H1 (cell line): ENCODE data around the gene AICDA. TPM values are rescaled to one million over a fixed set of nuclear protein-coding genes. Genes with fewer than 3 reads are reported as not detected.

ENCODE experiments used
- CTCF ChIA-PET: fragments of 300-600 bp; sonication (Branson Sonifier 250); formaldehyde crosslinking; loops from one replicate; lab custom pipeline; 2021; ENCODE audit not compliant: partially characterized antibody; lab: Charles Lee
- POLR2A ChIA-PET: fragments of 300-600 bp; sonication (Branson Sonifier 250); formaldehyde crosslinking; loops from one replicate; lab custom pipeline; 2021; ENCODE audit warnings: inconsistent platforms; ENCODE audit not compliant: partially characterized antibody; lab: Charles Lee
- DNase-seq, 2 experiments: peaks; one replicate each; pipeline versions ENCODE4 v3.0.0 to v3.0.0-alpha.2; 2010 to 2022; ENCODE audit warnings: low spot score in 2 of 2, low read depth in 1 of 2, mixed read lengths in 1 of 2
- FAIRE-seq: peaks from 2 replicates; lab custom pipeline; 2011; peaks lifted over from hg19 to GRCh38; lab: Jason Lieb, UNC
- H2AFZ ChIP-seq: 2 replicates; pipeline ENCODE4 v1.8.1; 2012; ENCODE audit warnings: low read length, inconsistent platforms
- H2AK5ac ChIP-seq: 2 replicates; pipeline ENCODE4 v1.6.1; 2013; ENCODE audit warnings: low read depth, low read length
- H2BK120ac ChIP-seq: replicated peaks from 2 replicates; pipeline ENCODE3; 2013; ENCODE audit warnings: low read depth, low read length, inconsistent platforms
- H2BK12ac ChIP-seq: 2 replicates; pipeline ENCODE4 v1.6.1; 2013; ENCODE audit warnings: low read depth, low read length
- H2BK15ac ChIP-seq: 2 replicates; pipeline ENCODE4 v1.6.1; 2013; ENCODE audit warnings: low read length
- H2BK20ac ChIP-seq: 2 replicates; pipeline ENCODE4 v1.6.1; 2013; ENCODE audit warnings: low read length
- H2BK5ac ChIP-seq: 2 replicates; pipeline ENCODE4 v1.6.1; 2013; ENCODE audit warnings: low read depth, low read length
- H3K14ac ChIP-seq: 2 replicates; pipeline ENCODE4 v1.6.1; 2013; ENCODE audit warnings: inconsistent platforms; ENCODE audit not compliant: insufficient read length
- H3K18ac ChIP-seq: 2 replicates; pipeline ENCODE4 v1.6.1; 2013; ENCODE audit warnings: low read length; ENCODE audit errors: extremely low read depth
- H3K23ac ChIP-seq: 2 replicates; pipeline ENCODE4 v1.6.1; 2013; ENCODE audit warnings: inconsistent platforms; ENCODE audit not compliant: insufficient read length
- H3K23me2 ChIP-seq: 2 replicates; pipeline ENCODE4 v1.6.1; 2013; ENCODE audit warnings: low read depth, low read length
- H3K27ac ChIP-seq: 2 replicates; pipeline ENCODE4 v1.6.1; 2011; ENCODE audit warnings: low read depth, low read length, inconsistent platforms
- H3K27me3 ChIP-seq, 4 experiments: replicated peaks in 1 of 4; 1 replicate in 1 of 4; 2 replicates in 3 of 4; pipeline versions ENCODE4 v1.6.1 to v1.8.1; 2011 to 2013; ENCODE audit warnings: low read length in 3 of 4, mild to moderate bottlenecking in 3 of 4, inconsistent platforms in 2 of 4, mixed read lengths in 2 of 4, moderate library complexity in 1 of 4; ENCODE audit not compliant: control insufficient read depth in 3 of 4, insufficient read depth in 3 of 4; ENCODE audit errors: extremely low read depth in 1 of 4
- H3K36me3 ChIP-seq, 4 experiments: 2 replicates each; pipeline versions ENCODE4 v1.6.1 to v1.8.1; 2011 to 2013; ENCODE audit warnings: mild to moderate bottlenecking in 4 of 4, low read length in 3 of 4, moderate library complexity in 2 of 4, control low read depth in 1 of 4, inconsistent platforms in 1 of 4; ENCODE audit not compliant: insufficient read depth in 4 of 4, control insufficient read depth in 2 of 4
- H3K4ac ChIP-seq: replicated peaks from 2 replicates; pipeline ENCODE3; 2013; ENCODE audit warnings: low read length, low read depth, mixed read lengths, inconsistent platforms; ENCODE audit not compliant: insufficient read length
- H3K4me1 ChIP-seq, 4 experiments: replicated peaks in 1 of 4; 1 replicate in 1 of 4; 2 replicates in 3 of 4; pipeline versions ENCODE4 v1.6.1 to v1.8.1; 2011 to 2013; ENCODE audit warnings: low read length in 3 of 4, inconsistent platforms in 2 of 4, mixed read lengths in 1 of 4; ENCODE audit not compliant: insufficient read depth in 4 of 4, control insufficient read depth in 3 of 4
- H3K4me2 ChIP-seq, 2 experiments: 2 replicates each; pipeline versions ENCODE4 v1.6.1 to v1.8.1; 2011 to 2013; ENCODE audit warnings: low read depth in 2 of 2, low read length in 2 of 2, control low read depth in 1 of 2, inconsistent platforms in 1 of 2, mild to moderate bottlenecking in 1 of 2; ENCODE audit not compliant: insufficient read depth in 1 of 2
- H3K4me3 ChIP-seq, 4 experiments: fragments of 200-600, 300-600 bp in 1 of 4; sonication (generic), shearing (Covaris generic), sonication (Bioruptor Twin) in 1 of 4; 2 replicates each; pipeline versions ENCODE4 v1.5.1 to v1.8.1; 2011 to 2016; ENCODE audit warnings: low read length in 4 of 4, low read depth in 3 of 4, control low read depth in 2 of 4, inconsistent platforms in 2 of 4, mild to moderate bottlenecking in 2 of 4, mixed read lengths in 1 of 4, moderate library complexity in 1 of 4; ENCODE audit not compliant: insufficient read depth in 2 of 4; ENCODE audit errors: extremely low read depth in 1 of 4
- H3K56ac ChIP-seq: replicated peaks from 2 replicates; pipeline ENCODE3; 2013; ENCODE audit warnings: low read depth, mild to moderate bottlenecking, mixed read lengths, low read length, inconsistent platforms; ENCODE audit not compliant: insufficient read length
- H3K79me1 ChIP-seq: 2 replicates; pipeline ENCODE4 v1.6.1; 2013; ENCODE audit warnings: low read depth, low read length, control low read depth
- H3K79me2 ChIP-seq, 2 experiments: 2 replicates each; pipeline versions ENCODE4 v1.6.1 to v1.8.1; 2012 to 2013; ENCODE audit warnings: low read length in 2 of 2, mild to moderate bottlenecking in 2 of 2, inconsistent platforms in 1 of 2; ENCODE audit not compliant: insufficient read depth in 2 of 2, control insufficient read depth in 1 of 2
- H3K9ac ChIP-seq, 4 experiments: replicated peaks in 1 of 4; 1 replicate in 1 of 4; 2 replicates in 3 of 4; pipeline versions ENCODE4 v1.6.1 to v1.8.1; 2011 to 2013; ENCODE audit warnings: low read depth in 3 of 4, low read length in 3 of 4, control low read depth in 2 of 4, mild to moderate bottlenecking in 2 of 4, moderate library complexity in 2 of 4, inconsistent platforms in 1 of 4; ENCODE audit errors: extremely low read depth in 1 of 4
- H3K9me3 ChIP-seq, 2 experiments: 2 replicates each; pipeline versions ENCODE4 v1.6.1 to v1.8.1; 2012 to 2013; ENCODE audit warnings: mild to moderate bottlenecking in 2 of 2, moderate library complexity in 2 of 2, control low read depth in 1 of 2, inconsistent platforms in 1 of 2, low read depth in 1 of 2, low read length in 1 of 2, mixed read lengths in 1 of 2; ENCODE audit not compliant: insufficient read depth in 2 of 2
- H4K20me1 ChIP-seq, 2 experiments: replicated peaks in 1 of 2; 2 replicates each; pipeline versions ENCODE3 to v1.8.1; 2011 to 2013; ENCODE audit warnings: inconsistent platforms in 2 of 2, low read length in 2 of 2, mild to moderate bottlenecking in 1 of 2; ENCODE audit not compliant: insufficient read depth in 2 of 2, control insufficient read depth in 1 of 2
- H4K5ac ChIP-seq: 2 replicates; pipeline ENCODE4 v1.6.1; 2013; ENCODE audit warnings: low read length, low read depth, mixed read lengths, inconsistent platforms; ENCODE audit not compliant: insufficient read length
- H4K8ac ChIP-seq: 2 replicates; pipeline ENCODE4 v1.8.0; 2013; ENCODE audit warnings: mild to moderate bottlenecking, moderate library complexity, low read length, inconsistent platforms; ENCODE audit not compliant: insufficient read depth; ENCODE audit errors: extremely low read depth
- H4K91ac ChIP-seq: replicated peaks from 2 replicates; pipeline ENCODE3; 2013; ENCODE audit warnings: low read length, mixed read lengths, inconsistent platforms; ENCODE audit not compliant: insufficient read length
- BRCA1 ChIP-seq: IDR thresholded peaks from 2 replicates; pipeline ENCODE4 v1.6.1; 2012; ENCODE audit warnings: low read depth, low read length, improper control_type of control experiment
- KDM5A ChIP-seq: fragments of 200-600 bp; IDR thresholded peaks from 2 replicates; pipeline ENCODE4 v1.7.1; 2012; ENCODE audit warnings: mild to moderate bottlenecking, low read length, inconsistent platforms, mixed read lengths
- NANOG ChIP-seq: IDR thresholded peaks from 2 replicates; pipeline ENCODE4 v1.6.1; 2011; ENCODE audit warnings: low read length, low read depth, mild to moderate bottlenecking, inconsistent platforms; ENCODE audit not compliant: insufficient read depth, poor library complexity, severe bottlenecking
- SIN3A ChIP-seq, 2 experiments: IDR thresholded peaks in 1 of 2; conservative IDR thresholded peaks in 1 of 2; 2 replicates each; pipeline ENCODE4 v1.6.1; 2011 to 2012; ENCODE audit warnings: low read length in 2 of 2, improper control_type of control experiment in 1 of 2, low read depth in 1 of 2, mild to moderate bottlenecking in 1 of 2
- SRF ChIP-seq: IDR thresholded peaks from 2 replicates; pipeline ENCODE4 v1.6.1; 2011; ENCODE audit warnings: mild to moderate bottlenecking, low read depth, low read length, moderate library complexity
- WGBS, 2 experiments: shearing (Covaris generic) in 1 of 2; methylation state at CpG; one replicate each; pipeline versions ENCODE4 v1.1.6 to v1.1.7; 2013 to 2015; ENCODE audit warnings: low lambda C conversion rate in 2 of 2, mixed read lengths in 2 of 2, inconsistent platforms in 1 of 2, low coverage in 1 of 2, missing lambda C conversion rate in 1 of 2; ENCODE audit not compliant: insufficient replicate concordance in 2 of 2, insufficient coverage in 1 of 2, insufficient read length in 1 of 2; ENCODE audit errors: extremely low coverage in 1 of 2, missing lambda C conversion rate in 1 of 2; 5-methylcytosine and 5-hydroxymethylcytosine counted together
- polyA plus RNA-seq, 7 experiments: library from polyadenylated mRNA; depleted of rRNA in 3 of 7; stranded (reverse) in 5 of 7; unstranded in 2 of 7; fragments of >200 nt in 5 of 7; fragments of 200-250 nt in 2 of 7; gene quantifications; 1 replicate in 5 of 7; 2 replicates in 1 of 7; 4 replicates in 1 of 7; pipeline versions ENCODE4 v1.2.1 to v1.2.3, GENCODE V29; 2011 to 2013; ENCODE audit warnings: missing spikeins in 2 of 7, mixed read lengths in 2 of 7
- total RNA-seq: library from RNA; stranded (reverse); fragmentation: NEBNext Ultra II Directional; extraction: Animal tissue kit (Norgen Biotek cat#: 25700); gene quantifications from 2 replicates; pipeline ENCODE4 v1.2.1, GENCODE V29; 2021

The AICDA gene
- total and polyA plus RNA-seq, 2 of the 8 experiments (the other 6 are each of a cell fraction or from before 2014, with no cell fraction given), result not detected

- H3K36me3 ChIP-seq, result no peaks in the 10 kb centered on the region
- no peak overlapping the region for H2BK12ac ChIP-seq
- H2BK5ac ChIP-seq, result no peak overlapping the region
- DNase-seq, result no peak
- no peak overlapping the region for H4K5ac ChIP-seq
- ChIA-PET POLR2A (no interaction called here), CTCF (interaction anchor here (0.9 to 2.2 kb wide), 4 partner anchors 9 to 25 kb away, joined by 3 to 14 read pairs (median 4); partner anchors contain the start of gene CLEC4E)
- H3K9ac ChIP-seq, result no peak overlapping the region
- H2AFZ ChIP-seq, result no peak overlapping the region
- H3K23me2 ChIP-seq, result no peaks in the 10 kb centered on the region
- FAIRE-seq, result no peak
- no peaks in the 10 kb centered on the region for H3K4me1 ChIP-seq
- no peaks in the 10 kb centered on the region for H3K9me3 ChIP-seq
- H3K18ac ChIP-seq, result no peak overlapping the region
- 84% methylated on average over 6 of the region's 6 CpGs; no CpG with 5 or more reads in 1 of the 2 experiments for WGBS, 2 experiments
- no peak overlapping the region for H3K27ac ChIP-seq
- H2AK5ac ChIP-seq, result no peak overlapping the region
- H3K79me1 ChIP-seq, result no peaks in the 10 kb centered on the region
- H3K27me3 ChIP-seq, result no peaks in the 10 kb centered on the region
- no peak overlapping the region for H2BK120ac ChIP-seq
- H3K14ac ChIP-seq, result no peak overlapping the region
- H3K4me3 ChIP-seq, result no peak overlapping the region
- H2BK20ac ChIP-seq, result no peak overlapping the region
- no peaks in the 10 kb centered on the region for H4K20me1 ChIP-seq
- H3K23ac ChIP-seq, result no peak overlapping the region
- no peak overlapping the region for H2BK15ac ChIP-seq
- H3K4me2 ChIP-seq, result no peak overlapping the region
- H3K79me2 ChIP-seq, result no peaks in the 10 kb centered on the region
- H4K8ac ChIP-seq, result no peak overlapping the region
- no peak overlapping the region for H3K56ac ChIP-seq
- H3K4ac ChIP-seq, result no peak overlapping the region
- no peak overlapping the region for H4K91ac ChIP-seq
- TF ChIP-seq SIN3A (conservative IDR thresholded peaks at IDR 0.05 in 1 of 2, IDR thresholded peaks at IDR 0.05 in 1 of 2; ENCODE audit: low read depth in 1 of 2, low read length in 2 of 2) (no peak), KDM5A (no peak), SRF (no peak), NANOG (no peak), BRCA1 (no peak)
Measured at GRCh38 chr12:8553088-8553627, 59.5 kb downstream of the AICDA start.
